Lower lobe of right lung (tissue), 2 donors: ENCODE measurements around the gene ADAT1. TPM values are rescaled to one million over a fixed set of nuclear protein-coding genes. Genes with fewer than 3 reads are reported as not detected.

Experiments
- ATAC-seq, 2 donors: fragments of 200-7000 bp; cut with Tn5 transposase; one replicate each; pipeline ENCODE4 v1.9.1; 2020 to 2022; ENCODE audit warnings: mild to moderate bottlenecking in 2 of 2, moderate library complexity in 2 of 2
- DNase-seq: peaks from one replicate; pipeline ENCODE4 v3.0.0-alpha.2; 2020
- H3K27ac ChIP-seq: fragments of 200-600 bp; one replicate; pipeline ENCODE4 v1.8.0; 2022
- H3K27me3 ChIP-seq: fragments of 200-600 bp; one replicate; pipeline ENCODE4 v1.8.0; 2022; ENCODE audit warnings: low read depth
- H3K36me3 ChIP-seq: fragments of 200-600 bp; one replicate; pipeline ENCODE4 v1.8.0; 2022; ENCODE audit warnings: mild to moderate bottlenecking
- H3K4me1 ChIP-seq: fragments of 200-600 bp; one replicate; pipeline ENCODE4 v1.8.0; 2022
- H3K4me3 ChIP-seq: fragments of 200-600 bp; one replicate; pipeline ENCODE4 v1.8.0; 2022; ENCODE audit warnings: mild to moderate bottlenecking
- H3K9me3 ChIP-seq: fragments of 200-600 bp; one replicate; pipeline ENCODE4 v1.8.0; 2022
- CTCF ChIP-seq: fragments of 200-600 bp; IDR thresholded peaks from one replicate; pipeline ENCODE4 v1.8.0; 2022; ENCODE audit warnings: antibody characterized with exemption, mild to moderate bottlenecking
- intact Hi-C: fragments of 100-400 bp; cut with DNase I; formaldehyde crosslinking; loops from one replicate; pipeline ENCODE4 v1.11.0; 2022
- total RNA-seq: library from RNA; stranded (reverse); fragmentation: NEBNext Ultra II Directional; extraction: Animal tissue kit (Norgen Biotek cat#: 25700); gene quantifications from one replicate; pipeline ENCODE4 v1.2.1, GENCODE V29; 2021
- donor health status: DM: no; HTN: yes; CAD: no; lungs with severe emphysema.

ADAT1 gene
- total RNA-seq, 1 donor from 2014 or later, result 50.2 TPM

DNA sequence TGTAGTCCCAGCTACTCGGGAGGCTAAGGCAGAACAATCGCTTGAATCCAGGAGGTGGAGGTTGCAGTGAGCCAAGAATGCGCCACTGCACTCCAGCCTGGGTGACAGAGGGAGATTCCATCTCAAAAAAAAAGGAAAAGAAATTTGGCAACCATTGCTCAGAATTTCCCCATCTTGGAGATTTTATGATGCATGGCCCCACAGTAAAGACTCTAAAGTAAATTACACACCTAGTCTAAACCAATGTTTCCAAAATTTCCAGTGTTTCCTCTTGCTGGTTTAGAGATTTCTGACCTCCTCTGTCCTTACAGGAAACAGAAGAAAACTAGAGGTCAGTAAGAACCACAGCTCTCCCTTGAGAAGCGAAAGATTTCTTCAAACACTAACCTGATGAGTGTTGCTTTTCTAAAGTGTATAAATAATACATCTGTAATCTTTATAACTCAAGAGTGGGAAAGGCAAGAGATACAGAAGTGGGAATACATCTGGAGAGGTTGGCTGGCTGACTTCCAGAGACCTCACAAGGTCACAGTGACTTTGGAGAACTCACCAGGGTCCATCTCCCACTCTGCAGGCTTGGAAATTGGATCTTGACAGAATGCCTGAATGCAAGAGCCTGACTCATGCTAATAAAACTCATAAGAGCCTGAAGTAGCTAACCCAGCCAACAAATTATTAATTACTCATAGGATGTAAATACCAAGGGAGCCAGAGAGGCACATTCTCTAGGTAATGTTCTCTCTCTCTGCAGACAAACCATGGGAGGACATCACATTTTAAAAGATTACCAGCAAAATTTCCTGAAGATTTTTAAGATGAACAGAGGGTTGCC lies 8.8 kb downstream of the ADAT1 start:
- no peak overlapping the region for H3K4me3 ChIP-seq
- H3K27ac ChIP-seq, result no peak overlapping the region

GRCh38 chr16:75606507-75606906 lies 16.6 kb downstream of the ADAT1 start:
- Histone ChIP-seq H3K27ac (no peak overlapping the region), H3K27me3 (no peaks in the 10 kb centered on the region), H3K36me3 (peaks cover 95% of the 10 kb centered on the region), H3K9me3 (no peaks in the 10 kb centered on the region), H3K4me3 (no peak overlapping the region), H3K4me1 (no peaks in the 10 kb centered on the region)
- no peak for TF ChIP-seq CTCF
- ATAC-seq (no peak), DNase-seq (no peak)
- intact Hi-C loops, result no loop called here

More for the DNA sequence above, 8.8 kb downstream of the ADAT1 start:
- DNase-seq (no peak), ATAC-seq (no peak)
- no peaks in the 10 kb centered on the region for H3K27me3 ChIP-seq
- H3K36me3 ChIP-seq, result peaks cover 98% of the 10 kb centered on the region
- intact Hi-C loops, result no loop called here
- TF ChIP-seq CTCF, result no peak
- H3K9me3 ChIP-seq, result no peaks in the 10 kb centered on the region
- no peaks in the 10 kb centered on the region for H3K4me1 ChIP-seq

DNA sequence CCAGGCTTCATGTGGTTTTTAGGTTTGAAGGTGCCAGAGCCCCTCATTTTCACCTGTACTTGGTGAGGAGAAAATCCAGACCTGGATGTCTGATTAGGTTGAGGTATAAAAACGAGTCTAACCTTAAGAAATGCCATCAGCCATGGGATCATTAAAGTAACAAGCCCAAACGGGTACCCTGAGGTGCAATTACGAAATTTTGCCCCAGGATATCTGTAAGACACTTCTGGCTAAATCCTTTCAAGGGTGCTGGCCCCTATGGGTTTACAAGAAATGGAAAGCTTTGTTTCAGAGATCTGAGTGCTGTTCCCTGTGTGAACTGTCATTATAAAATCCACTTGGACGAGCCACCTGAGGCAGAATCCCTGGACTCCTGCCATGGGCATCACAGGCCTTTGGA lies 19.8 kb downstream of the ADAT1 start:
- TF ChIP-seq CTCF, result no peak
- intact Hi-C loops, result no loop called here
- Histone ChIP-seq H3K27ac (no peak overlapping the region), H3K9me3 (no peaks in the 10 kb centered on the region), H3K4me3 (no peak overlapping the region), H3K36me3 (peaks cover 88% of the 10 kb centered on the region), H3K27me3 (no peaks in the 10 kb centered on the region), H3K4me1 (no peaks in the 10 kb centered on the region)
- DNase-seq (no peak), ATAC-seq (no peak)

- no peaks in the 10 kb centered on the region for H3K4me1 ChIP-seq
These were observed 23.4 kb downstream of the ADAT1 start for GRCh38 chr16:75599452-75600277.

More at GRCh38 chr16:75599452-75600277, 23.4 kb downstream of the ADAT1 start:
- no peak overlapping the region for H3K27ac ChIP-seq
- peaks cover 62% of the 10 kb centered on the region for H3K36me3 ChIP-seq
- H3K4me3 ChIP-seq, result no peak overlapping the region
- DNase-seq (no peak), ATAC-seq (no peak)
- intact Hi-C loops, result no loop called here
- no peaks in the 10 kb centered on the region for H3K27me3 ChIP-seq
- H3K9me3 ChIP-seq, result no peaks in the 10 kb centered on the region
- TF ChIP-seq CTCF, result no peak
